B cell (primary cell): Measurements from ENCODE around the gene TYW1B.

Experiments
- CTCF ChIP-seq: fragments of 200-600 bp; IDR thresholded peaks from one replicate; pipeline ENCODE4 v1.8.0; 2022; ENCODE audit warnings: antibody characterized with exemption, mild to moderate bottlenecking
- EZH2 ChIP-seq: IDR thresholded peaks from 2 replicates; pipeline ENCODE4 v1.6.1; 2012; ENCODE audit warnings: borderline replicate concordance, low read depth, mild to moderate bottlenecking, moderate library complexity, low read length; ENCODE audit not compliant: insufficient read depth, poor library complexity, severe bottlenecking

- TF ChIP-seq CTCF: no peak
- no peak for TF ChIP-seq EZH2
These were observed 46.8 kb downstream of the TYW1B start for GRCh38 chr7:72781161-72781560.
